LNCaP clone FGC (cell line): Measurements from ENCODE around the gene AKR7A2.

Source experiments
- DNase-seq: peaks from one replicate; pipeline ENCODE4 v3.0.0-alpha.2; 2011; ENCODE audit warnings: low read depth
- H3K4me3 ChIP-seq: 2 replicates; pipeline ENCODE4 v1.5.1; 2011; ENCODE audit warnings: mild to moderate bottlenecking, low read depth, low read length, control low read depth
- CTCF ChIP-seq: IDR thresholded peaks from 2 replicates; pipeline ENCODE4 v1.5.1; 2012; ENCODE audit warnings: mild to moderate bottlenecking; ENCODE audit not compliant: control insufficient read depth, insufficient read depth; ENCODE audit errors: extremely low read depth

Gene AKR7A2

GRCh38 chr1:19312782-19313635 is 1.1 kb upstream of the AKR7A2 start:
- DNase-seq: no peak
- H3K4me3 ChIP-seq: peak overlapping the region; percentile 60
- no peak for TF ChIP-seq CTCF

- TF ChIP-seq CTCF: no peak
- DNase-seq: no peak
- H3K4me3 ChIP-seq: peak overlapping the region; percentile 70
Observed at GRCh38 chr1:19311503-19311930, 427 bp downstream of the AKR7A2 start.

GRCh38 chr1:19310720-19311502 is 1.0 kb downstream of the AKR7A2 start:
- DNase-seq: no peak
- no peak for TF ChIP-seq CTCF
- H3K4me3 ChIP-seq: peak overlapping the region; percentile 70

- no peak overlapping the region for H3K4me3 ChIP-seq
- DNase-seq: no peak
- TF ChIP-seq CTCF: no peak
Observed at GRCh38 chr1:19310061-19310460, 1.9 kb downstream of the AKR7A2 start.

GRCh38 chr1:19309123-19309813 is 2.7 kb downstream of the AKR7A2 start:
- TF ChIP-seq CTCF: no peak
- no peak for DNase-seq

GRCh38 chr1:19308509-19308907 is 3.4 kb downstream of the AKR7A2 start:
- no peak for TF ChIP-seq CTCF
- no peak overlapping the region for H3K4me3 ChIP-seq
- DNase-seq: no peak

More at GRCh38 chr1:19309123-19309813, 2.7 kb downstream of the AKR7A2 start:
- no peak overlapping the region for H3K4me3 ChIP-seq
